Fibroblast of skin of left quadriceps (primary cell): ENCODE results near the gene ARFGEF2.
"Not testable (repeated sequence)": the region's sequence is repeated elsewhere in the genome, so short reads cannot be mapped to it uniquely, and the experiment has no call there.

Experiments
- DNase-seq, 2 experiments: peaks; one replicate each; pipeline ENCODE4 v3.0.0-alpha.2; 2013; ENCODE audit warnings: low read depth in 2 of 2

The ARFGEF2 gene

GRCh38 chr20:49063279-49063678 is 141.8 kb downstream of the ARFGEF2 start:
- no peak for DNase-seq

- DNase-seq = no peak
Measured at GRCh38 chr20:49074521-49074920, 153.0 kb downstream of the ARFGEF2 start.

- DNase-seq = no peak
Measured at GRCh38 chr20:49078310-49078709, 156.8 kb downstream of the ARFGEF2 start.

GRCh38 chr20:49082295-49082694 is 160.8 kb downstream of the ARFGEF2 start:
- not testable (repeated sequence) for DNase-seq
